ENCODE measurements around the gene CYP46A1.

GRCh38 chr14:99748529-99748928 lies 64.4 kb downstream of the CYP46A1 start:
- TF ChIP-seq CTCF (IDR thresholded peaks at IDR 0.05; ENCODE audit: low read length) (no peak), EZH2 (IDR thresholded peaks at IDR 0.05; ENCODE audit: borderline replicate concordance, low read length) (no peak)
